Endothelial cell of umbilical vein (primary cell): Measurements from ENCODE around the gene TMEM59.

Experiments
- CTCF ChIP-seq, 2 donors: IDR thresholded peaks; 1 replicate in 1 of 2; 2 replicates in 1 of 2; pipeline ENCODE4 v1.5.1; 2011; ENCODE audit warnings: low read length in 2 of 2, mild to moderate bottlenecking in 2 of 2, moderate library complexity in 2 of 2, control low read depth in 1 of 2, inconsistent platforms in 1 of 2, low read depth in 1 of 2; ENCODE audit not compliant: insufficient read depth in 1 of 2; ENCODE audit errors: extremely low read depth in 1 of 2
- EZH2 ChIP-seq: IDR thresholded peaks from 2 replicates; pipeline ENCODE4 v1.6.1; 2012; ENCODE audit warnings: borderline replicate concordance, low read depth, mild to moderate bottlenecking, moderate library complexity, low read length, inconsistent platforms; ENCODE audit not compliant: severe bottlenecking
- GATA2 ChIP-seq: IDR thresholded peaks from 2 replicates; pipeline ENCODE4 v1.7.0; 2011; ENCODE audit warnings: low read depth, mild to moderate bottlenecking, moderate library complexity, mixed read lengths, low read length; ENCODE audit not compliant: insufficient read length, insufficient read depth
- POLR2A ChIP-seq: IDR thresholded peaks from 2 replicates; pipeline ENCODE4 v1.6.1; 2012; ENCODE audit warnings: low read depth, mild to moderate bottlenecking, control low read depth, low read length

- TF ChIP-seq CTCF (IDR thresholded peaks at IDR 0.05; ENCODE audit: extremely low read depth in 1 of 2, insufficient read depth in 1 of 2, low read depth in 1 of 2, low read length in 2 of 2) (no peak), GATA2 (no peak), POLR2A (no peak), EZH2 (no peak)
These were observed 41.2 kb upstream of the TMEM59 start for GRCh38 chr1:54094001-54094729.
